MCF 10A (cell line): ENCODE measurements around the gene SULT1B1. TPM values are rescaled to one million over a fixed set of nuclear protein-coding genes. Genes with fewer than 3 reads are reported as not detected.

Experiments used
- BruUV-seq: library from RNA; stranded (reverse); fragments of 400-500 nt; replicated peaks from 2 replicates; lab custom pipeline; 2021; lab: Mats Ljungman, UMichigan
- CTCF ChIA-PET: fragments of 300-600 bp; sonication (Branson Sonifier 250); formaldehyde crosslinking; extraction: SDS; loops from one replicate; lab custom pipeline; 2021; ENCODE audit warnings: antibody characterized with exemption, inconsistent platforms; lab: Yijun Ruan, JAX
- POLR2A ChIA-PET: fragments of 300-600, 350-650 bp; sonication (Branson Sonifier 250); formaldehyde crosslinking; extraction: SDS; loops from one replicate; lab custom pipeline; 2020; ENCODE audit warnings: antibody characterized with exemption, inconsistent platforms; lab: Yijun Ruan, JAX
- DNase-seq: peaks from one replicate; pipeline ENCODE4 v3.0.0-alpha.2; 2018; ENCODE audit not compliant: unreplicated experiment
- H3K27ac Mint-ChIP-seq: one replicate; pipeline ENCODE4 v1.8.0; 2022; ENCODE audit warnings: mild to moderate bottlenecking, low read depth, mixed read lengths; ENCODE audit not compliant: unreplicated experiment
- H3K27me3 Mint-ChIP-seq: one replicate; pipeline ENCODE4 v1.8.0; 2022; ENCODE audit warnings: mixed read lengths; ENCODE audit not compliant: insufficient read depth, unreplicated experiment
- H3K36me3 Mint-ChIP-seq: one replicate; pipeline ENCODE4 v1.8.0; 2022; ENCODE audit warnings: mild to moderate bottlenecking, moderate library complexity, mixed read lengths; ENCODE audit not compliant: insufficient read depth, unreplicated experiment
- H3K4me1 Mint-ChIP-seq: one replicate; pipeline ENCODE4 v1.8.0; 2022; ENCODE audit warnings: mixed read lengths; ENCODE audit not compliant: insufficient read depth, unreplicated experiment
- H3K4me3 Mint-ChIP-seq: one replicate; pipeline ENCODE4 v1.8.0; 2022; ENCODE audit warnings: mild to moderate bottlenecking, moderate library complexity, mixed read lengths; ENCODE audit not compliant: unreplicated experiment
- H3K9me3 Mint-ChIP-seq: one replicate; pipeline ENCODE4 v1.8.0; 2022; ENCODE audit warnings: mixed read lengths; ENCODE audit not compliant: unreplicated experiment
- CTCF ChIP-seq: fragments of 200-600 bp; IDR thresholded peaks from one replicate; pipeline ENCODE4 v1.8.0; 2022; ENCODE audit warnings: antibody characterized with exemption, mild to moderate bottlenecking; ENCODE audit not compliant: unreplicated experiment
- intact Hi-C: fragments of 100-400 bp; cut with micrococcal nuclease; formaldehyde crosslinking; loops from 2 replicates; pipeline ENCODE4 v1.14.1; 2022
- total RNA-seq: library from RNA; stranded (reverse); gene quantifications from 2 replicates; pipeline ENCODE4 v1.2.3, GENCODE V29; 2022

SULT1B1 gene
- total RNA-seq, 1 experiment from 2014 or later = 0.21 TPM

- Mint-ChIP-seq H3K4me1 (peaks cover 25% of the 10 kb centered on the region), H3K36me3 (no peaks in the 10 kb centered on the region), H3K27ac (no peak overlapping the region), H3K27me3 (no peaks in the 10 kb centered on the region), H3K4me3 (no peak overlapping the region), H3K9me3 (no peaks in the 10 kb centered on the region)
- DNase-seq = no peak
- no peak for TF ChIP-seq CTCF
- BruUV-seq = no TSS peak
- POLR2A ChIA-PET = interaction anchor here (0.7 to 1.6 kb wide), 2 partner anchors 11 to 38 kb away, joined by 3 read pairs; no protein-coding TSS in a partner anchor
- CTCF ChIA-PET = interaction anchor here (0.6 to 4.8 kb wide), 2 partner anchors 113 to 171 kb away, joined by 3 to 23 read pairs; no protein-coding TSS in a partner anchor
- intact Hi-C loops = no loop called here
Measured at GRCh38 chr4:69710580-69710979, 49.8 kb downstream of the SULT1B1 start.

- intact Hi-C loops = no loop called here
- Mint-ChIP-seq H3K4me3 (peak overlapping the region; percentile 6), H3K27ac (peak overlapping the region; percentile 46), H3K36me3 (no peaks in the 10 kb centered on the region), H3K9me3 (no peaks in the 10 kb centered on the region), H3K27me3 (no peaks in the 10 kb centered on the region), H3K4me1 (peaks cover 21% of the 10 kb centered on the region)
- DNase-seq = no peak
- TF ChIP-seq CTCF = no peak
- BruUV-seq = no TSS peak
- ChIA-PET POLR2A (interaction anchor here (0.7 to 2.7 kb wide), 11 partner anchors 10 to 1358 kb away, joined by 3 to 14 read pairs (median 5); partner anchors contain the start of genes SULT1B1 and SULT1E1), CTCF (interaction anchor here (0.6 to 1.7 kb wide), 6 partner anchors 12 to 390 kb away, joined by 3 to 7 read pairs (median 5); no protein-coding TSS in a partner anchor)
Measured at GRCh38 chr4:69708211-69708610, 52.2 kb downstream of the SULT1B1 start.

- intact Hi-C loops = no loop called here
- Mint-ChIP-seq H3K27me3 (no peaks in the 10 kb centered on the region), H3K4me1 (peaks cover 17% of the 10 kb centered on the region), H3K9me3 (no peaks in the 10 kb centered on the region), H3K27ac (peak overlapping the region; percentile 46), H3K4me3 (peak overlapping the region; percentile 6), H3K36me3 (no peaks in the 10 kb centered on the region)
- POLR2A ChIA-PET = interaction anchor here (0.7 to 2.7 kb wide), 13 partner anchors 8 to 1357 kb away, joined by 3 to 14 read pairs (median 4); partner anchors contain the start of genes SULT1B1 and SULT1E1
- no TSS peak for BruUV-seq
- DNase-seq = peak; percentile 79
- TF ChIP-seq CTCF = no peak
- CTCF ChIA-PET = interaction anchor here (0.6 to 1.7 kb wide), 6 partner anchors 12 to 390 kb away, joined by 4 to 7 read pairs (median 5); no protein-coding TSS in a partner anchor
Measured at GRCh38 chr4:69707807-69708206, 52.6 kb downstream of the SULT1B1 start.

GRCh38 chr4:69702201-69702600 is 58.2 kb downstream of the SULT1B1 start:
- BruUV-seq = no TSS peak
- Mint-ChIP-seq H3K27ac (peak overlapping the region; percentile 14), H3K9me3 (no peaks in the 10 kb centered on the region), H3K4me3 (no peak overlapping the region), H3K4me1 (peaks cover 9% of the 10 kb centered on the region), H3K27me3 (no peaks in the 10 kb centered on the region), H3K36me3 (no peaks in the 10 kb centered on the region)
- intact Hi-C loops = no loop called here
- CTCF ChIA-PET = no interaction called here
- POLR2A ChIA-PET = interaction anchor here (1.0 kb wide), 1 partner anchor 154 kb away, joined by 5 read pairs; no protein-coding TSS in a partner anchor
- no peak for TF ChIP-seq CTCF
- DNase-seq = no peak
